Left forelimb (tissue), 1 donor: Measurements from ENCODE around the gene SCYGR5.
"Not testable (repeated sequence)": the region's sequence is repeated elsewhere in the genome, so short reads cannot be mapped to it uniquely, and the experiment has no call there.

Experiments
- DNase-seq: peaks from one replicate; pipeline ENCODE4 v3.0.0-alpha.2; 2018; ENCODE audit warnings: low spot score

SCYGR5 gene

GRCh38 chr2:227673620-227674019 lies 7.0 kb downstream of the SCYGR5 start:
- DNase-seq, result not testable (repeated sequence)

GRCh38 chr2:227674485-227674884 lies 7.9 kb downstream of the SCYGR5 start:
- no peak for DNase-seq

GRCh38 chr2:227677928-227678327 lies 11.3 kb downstream of the SCYGR5 start:
- DNase-seq, result no peak

GRCh38 chr2:227684258-227684657 lies 17.7 kb downstream of the SCYGR5 start:
- DNase-seq, result no peak

- DNase-seq, result no peak
Measured at GRCh38 chr2:227687189-227687588, 20.6 kb downstream of the SCYGR5 start.

- DNase-seq, result no peak
Measured at GRCh38 chr2:227696990-227697679, 30.5 kb downstream of the SCYGR5 start.

GRCh38 chr2:227701556-227701955 lies 35.0 kb downstream of the SCYGR5 start:
- no peak for DNase-seq

GRCh38 chr2:227703280-227703732 lies 36.7 kb downstream of the SCYGR5 start:
- no peak for DNase-seq

- no peak for DNase-seq
Measured at GRCh38 chr2:227703961-227704360, 37.4 kb downstream of the SCYGR5 start.

- DNase-seq, result no peak
Measured at GRCh38 chr2:227706859-227707258, 40.3 kb downstream of the SCYGR5 start.

GRCh38 chr2:227707390-227707789 lies 40.8 kb downstream of the SCYGR5 start:
- DNase-seq, result no peak

- DNase-seq, result no peak
Measured at GRCh38 chr2:227710986-227711385, 44.4 kb downstream of the SCYGR5 start.

GRCh38 chr2:227713291-227713690 lies 46.7 kb downstream of the SCYGR5 start:
- DNase-seq, result no peak

- no peak for DNase-seq
Measured at GRCh38 chr2:227716501-227716900, 49.9 kb downstream of the SCYGR5 start.
